HepG2 (cell line): ENCODE measurements around the gene SEPTIN10. TPM values are rescaled to one million over a fixed set of nuclear protein-coding genes. Genes with fewer than 3 reads are reported as not detected.
A peak's percentile ranks its signal among the peaks of the same experiment; 100 is the strongest.

ENCODE experiments used
- CEBPG ChIP-seq: IDR thresholded peaks from 2 replicates; pipeline ENCODE4 v1.6.1; 2016
- CENPBD1 ChIP-seq: sonication (generic); formaldehyde crosslinking; IDR thresholded peaks from 2 replicates; pipeline ENCODE4 v1.8.0; 2022; ENCODE audit warnings: missing genetic modification reagents, low read depth, mild to moderate bottlenecking, borderline replicate concordance
- CHD4 ChIP-seq: fragments of 200-600 bp; sonication (generic); IDR thresholded peaks from 2 replicates; pipeline ENCODE4 v1.7.0; 2017; ENCODE audit warnings: mild to moderate bottlenecking, low read length, borderline replicate concordance
- E2F2 ChIP-seq: sonication (generic); formaldehyde crosslinking; IDR thresholded peaks from 2 replicates; pipeline ENCODE4 v1.4.0; 2020; ENCODE audit warnings: missing genetic modification reagents, borderline replicate concordance
- EZH2 ChIP-seq: conservative IDR thresholded peaks from 2 replicates; pipeline ENCODE4 v1.6.1; 2012; ENCODE audit warnings: mild to moderate bottlenecking, low read depth, low read length, moderate library complexity
- HIVEP1 ChIP-seq: sonication (generic); formaldehyde crosslinking; IDR thresholded peaks from 2 replicates; pipeline ENCODE4 v1.4.0; 2020; ENCODE audit warnings: mild to moderate bottlenecking, missing genetic modification reagents
- HOXD1 ChIP-seq: sonication (generic); formaldehyde crosslinking; IDR thresholded peaks from 2 replicates; pipeline ENCODE4 v1.5.0; 2020; ENCODE audit warnings: missing genetic modification reagents
- KLF11 ChIP-seq: IDR thresholded peaks from 2 replicates; pipeline ENCODE4 v1.6.1; 2016; ENCODE audit warnings: missing compliant biosample characterization
- MED13 ChIP-seq: sonication (generic); formaldehyde crosslinking; IDR thresholded peaks from 2 replicates; pipeline ENCODE4 v1.5.0; 2020; ENCODE audit warnings: missing genetic modification reagents
- MXD3 ChIP-seq: IDR thresholded peaks from 2 replicates; pipeline ENCODE4 v1.6.1; 2016; ENCODE audit warnings: mild to moderate bottlenecking, missing biosample characterization, missing genetic modification reagents
- PHF8 ChIP-seq: sonication (generic); formaldehyde crosslinking; IDR thresholded peaks from 2 replicates; pipeline ENCODE4 v1.5.0; 2020; ENCODE audit warnings: missing genetic modification reagents
- RAD21 ChIP-seq: fragments of 450-650 bp; formaldehyde crosslinking; IDR thresholded peaks from 2 replicates; pipeline ENCODE4 v1.5.0; 2020; ENCODE audit warnings: mild to moderate bottlenecking
- RCOR2 ChIP-seq: IDR thresholded peaks from 2 replicates; pipeline ENCODE4 v1.6.1; 2016; ENCODE audit warnings: missing biosample characterization, missing genetic modification reagents
- STAG1 ChIP-seq: sonication (generic); formaldehyde crosslinking; IDR thresholded peaks from 2 replicates; pipeline ENCODE4 v1.4.0; 2020; ENCODE audit warnings: missing genetic modification reagents
- XRCC5 ChIP-seq: fragments of 200-400 bp; formaldehyde crosslinking; optimal IDR thresholded peaks from 2 replicates; pipeline ENCODE3; 2017; ENCODE audit warnings: mild to moderate bottlenecking, low read length
- ZBTB46 ChIP-seq: sonication (generic); formaldehyde crosslinking; IDR thresholded peaks from 2 replicates; pipeline ENCODE4 v1.4.0; 2020; ENCODE audit warnings: mild to moderate bottlenecking, missing genetic modification reagents, borderline replicate concordance
- ZNF101 ChIP-seq: sonication (generic); formaldehyde crosslinking; IDR thresholded peaks from 2 replicates; pipeline ENCODE4 v1.4.0; 2020; ENCODE audit warnings: mild to moderate bottlenecking, low read depth, missing genetic modification reagents, borderline replicate concordance
- ZNF205 ChIP-seq: IDR thresholded peaks from 2 replicates; pipeline ENCODE4 v1.6.1; 2018; ENCODE audit warnings: missing biosample characterization, missing genetic modification reagents
- ZNF503 ChIP-seq: sonication (generic); formaldehyde crosslinking; IDR thresholded peaks from 2 replicates; pipeline ENCODE4 v1.4.0; 2020; ENCODE audit warnings: missing genetic modification reagents
- ZNF589 ChIP-seq: sonication (generic); formaldehyde crosslinking; conservative IDR thresholded peaks from 2 replicates; pipeline ENCODE4 v1.8.0; 2022; ENCODE audit warnings: mild to moderate bottlenecking, moderate library complexity, missing genetic modification reagents
- ZNF614 ChIP-seq: IDR thresholded peaks from 2 replicates; pipeline ENCODE4 v1.6.1; 2018; ENCODE audit warnings: missing biosample characterization, missing genetic modification reagents, inconsistent platforms, borderline replicate concordance
- ZNF788 ChIP-seq: sonication (generic); formaldehyde crosslinking; IDR thresholded peaks from 2 replicates; pipeline ENCODE4 v1.5.0; 2020; ENCODE audit warnings: mild to moderate bottlenecking, missing genetic modification reagents, borderline replicate concordance
- ZSCAN5A ChIP-seq: sonication (generic); formaldehyde crosslinking; IDR thresholded peaks from 2 replicates; pipeline ENCODE4 v1.8.0; 2022; ENCODE audit warnings: mild to moderate bottlenecking, missing genetic modification reagents, borderline replicate concordance
- polyA plus RNA-seq, 8 experiments: library from polyadenylated mRNA; depleted of rRNA in 3 of 8; stranded (reverse) in 7 of 8; unstranded in 1 of 8; fragments of >200 nt; fragmentation: Illumina TruSeq in 4 of 8; extraction: Trizol in 4 of 8; gene quantifications; 2 replicates each; pipeline versions ENCODE4 v1.2.1 to v1.2.3, GENCODE V29; 2011 to 2016; ENCODE audit warnings: low read depth in 4 of 8, missing spikeins in 1 of 8, mixed read lengths in 1 of 8; ENCODE audit not compliant: insufficient read depth in 1 of 8
- total RNA-seq, 5 experiments: library from RNA; depleted of rRNA; stranded (reverse); fragments of >200 nt; fragmentation: Illumina TruSeq; extraction: Trizol; gene quantifications; 2 replicates each; pipeline ENCODE4 v1.2.3, GENCODE V29; 2016; ENCODE audit warnings: low read depth in 1 of 5

Gene SEPTIN10
- total and polyA plus RNA-seq, 2 of the 13 experiments (the other 11 are each of a cell fraction or from before 2014, with no cell fraction given), result 45.8 to 67.5 TPM

- TF ChIP-seq ZSCAN5A (no peak), ZNF503 (CRISPR knock-in tag) (0 out of 2 replicates have a peak, but pooled peaks have one; percentile 38), E2F2 (CRISPR knock-in tag) (no peak), EZH2 (no peak), HIVEP1 (CRISPR knock-in tag) (no peak), HOXD1 (no peak), MED13 (no peak), RAD21 (peak; percentile 97), PHF8 (CRISPR knock-in tag) (no peak), MXD3 (CRISPR knock-in tag) (no peak), STAG1 (CRISPR knock-in tag) (peak; percentile 100), CEBPG (peak; percentile 50), RCOR2 (CRISPR knock-in tag) (no peak), ZNF788 (CRISPR knock-in tag) (no peak; the same call in 1 of the 2 replicates), ZNF614 (CRISPR knock-in tag) (no peak), KLF11 (CRISPR knock-in tag) (no peak), CENPBD1 (no peak), ZNF205 (CRISPR knock-in tag) (0 out of 2 replicates have a peak, but pooled peaks have one; percentile 36), ZBTB46 (CRISPR knock-in tag) (no peak), XRCC5 (peak; percentile 79), ZNF589 (no peak), CHD4 (no peak), ZNF101 (CRISPR knock-in tag) (no peak)
These were observed 67.7 kb downstream of the SEPTIN10 start (continued) for GRCh38 chr2:109545828-109546713.
